Measurements from ENCODE around the gene ANXA8.

DNA sequence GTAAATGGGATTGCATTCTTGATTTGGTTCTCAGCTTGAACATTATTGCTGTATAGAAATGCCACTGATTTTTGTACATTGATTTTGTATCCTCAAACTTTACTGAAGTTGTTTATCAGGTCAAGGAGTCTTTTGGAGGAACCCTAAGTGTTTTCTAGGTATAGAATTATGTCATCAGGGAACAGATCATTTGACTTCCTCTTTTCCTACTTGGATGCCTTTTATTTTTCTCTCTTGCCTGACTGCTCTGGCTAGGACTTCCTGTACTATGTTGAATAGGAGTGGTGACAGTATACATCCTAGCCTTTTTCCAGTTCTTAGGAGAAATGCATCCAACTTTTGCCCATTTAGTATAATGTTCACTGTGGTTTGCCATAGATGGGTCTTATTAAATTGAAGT, 48.8 kb downstream of the ANXA8 start:
- TF ChIP-seq, protein P1, sequence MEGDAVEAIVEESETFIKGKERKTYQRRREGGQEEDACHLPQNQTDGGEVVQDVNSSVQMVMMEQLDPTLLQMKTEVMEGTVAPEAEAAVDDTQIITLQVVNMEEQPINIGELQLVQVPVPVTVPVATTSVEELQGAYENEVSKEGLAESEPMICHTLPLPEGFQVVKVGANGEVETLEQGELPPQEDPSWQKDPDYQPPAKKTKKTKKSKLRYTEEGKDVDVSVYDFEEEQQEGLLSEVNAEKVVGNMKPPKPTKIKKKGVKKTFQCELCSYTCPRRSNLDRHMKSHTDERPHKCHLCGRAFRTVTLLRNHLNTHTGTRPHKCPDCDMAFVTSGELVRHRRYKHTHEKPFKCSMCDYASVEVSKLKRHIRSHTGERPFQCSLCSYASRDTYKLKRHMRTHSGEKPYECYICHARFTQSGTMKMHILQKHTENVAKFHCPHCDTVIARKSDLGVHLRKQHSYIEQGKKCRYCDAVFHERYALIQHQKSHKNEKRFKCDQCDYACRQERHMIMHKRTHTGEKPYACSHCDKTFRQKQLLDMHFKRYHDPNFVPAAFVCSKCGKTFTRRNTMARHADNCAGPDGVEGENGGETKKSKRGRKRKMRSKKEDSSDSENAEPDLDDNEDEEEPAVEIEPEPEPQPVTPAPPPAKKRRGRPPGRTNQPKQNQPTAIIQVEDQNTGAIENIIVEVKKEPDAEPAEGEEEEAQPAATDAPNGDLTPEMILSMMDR (conservative IDR thresholded peaks at IDR 0.05; ENCODE audit: low read depth, low read length), result no peak
- no peak for TF ChIP-seq EZH2 (IDR thresholded peaks at IDR 0.05; ENCODE audit: borderline replicate concordance, low read depth, low read length, poor library complexity, severe bottlenecking)
